A549 (cell line): Measurements from ENCODE around the gene OPTN. TPM values are rescaled to one million over a fixed set of nuclear protein-coding genes. Genes with fewer than 3 reads are reported as not detected.
A peak's percentile ranks its signal among the peaks of the same experiment; 100 is the strongest.

Experiments used
- ATAC-seq, 2 experiments: fragments of 200-7000 bp in 1 of 2; fragments of >200 bp in 1 of 2; cut with Nextera tagmentation in 1 of 2; cut with Tn5 transposase in 1 of 2; 3 replicates each; pipeline versions ENCODE4 v1.8.0 to v1.9.1; 2018 to 2020; ENCODE audit warnings: mild to moderate bottlenecking in 1 of 2, moderate library complexity in 1 of 2
- CTCF ChIA-PET: fragments of 300-600 bp; sonication (Branson Sonifier 250); formaldehyde crosslinking; extraction: SDS; loops from one replicate; lab custom pipeline; 2021; ENCODE audit warnings: antibody characterized with exemption, inconsistent platforms; lab: Yijun Ruan, JAX
- POLR2A ChIA-PET: fragments of 350-600 bp; formaldehyde crosslinking; extraction: SDS; loops from one replicate; lab custom pipeline; 2021; ENCODE audit warnings: antibody characterized with exemption, inconsistent platforms; lab: Yijun Ruan, JAX
- DNase-seq, 2 experiments: peaks; one replicate each; pipeline versions ENCODE4 v3.0.0 to v3.0.0-alpha.2; 2011 to 2016; ENCODE audit warnings: low read depth in 1 of 2, low spot score in 1 of 2
- FAIRE-seq: peaks from 2 replicates; lab custom pipeline; 2011; peaks lifted over from hg19 to GRCh38; lab: Jason Lieb, UNC
- H3K27ac ChIP-seq, 2 experiments: fragments of >200 bp; sonication (Bioruptor Twin); formaldehyde crosslinking; 3 replicates each; pipeline ENCODE4 v1.5.1; 2016 to 2017
- H3K4me1 ChIP-seq: fragments of >200 bp; sonication (Bioruptor Twin); formaldehyde crosslinking; 3 replicates; pipeline ENCODE4 v1.6.1; 2016
- H3K4me2 ChIP-seq: fragments of >200 bp; sonication (Bioruptor Twin); formaldehyde crosslinking; 3 replicates; pipeline ENCODE4 v1.6.1; 2016
- H3K4me3 ChIP-seq: fragments of >200 bp; sonication (Bioruptor Twin); formaldehyde crosslinking; 3 replicates; pipeline ENCODE4 v1.5.1; 2016
- H3K9me3 ChIP-seq: fragments of >200 bp; sonication (Bioruptor Twin); formaldehyde crosslinking; 3 replicates; pipeline ENCODE4 v1.6.1; 2016
- ATOH8 ChIP-seq: fragments of 250-450 bp; sonication (Bioruptor Pico); IDR thresholded peaks from 2 replicates; pipeline ENCODE4 v1.5.0; 2020; ENCODE audit warnings: low read depth, mild to moderate bottlenecking, moderate library complexity
- BHLHE40 ChIP-seq: IDR thresholded peaks from 2 replicates; pipeline ENCODE4 v1.6.1; 2012; ENCODE audit warnings: low read depth, low read length, inconsistent platforms
- CBX2 ChIP-seq: fragments of 200-600 bp; sonication (generic); IDR thresholded peaks from 2 replicates; pipeline ENCODE4 v1.6.1; 2016; ENCODE audit warnings: low read depth, mild to moderate bottlenecking, borderline replicate concordance
- CBX8 ChIP-seq: fragments of 200-600 bp; sonication (generic); IDR thresholded peaks from 2 replicates; pipeline ENCODE4 v1.6.1; 2016
- CHD4 ChIP-seq: fragments of 200-600 bp; sonication (generic); IDR thresholded peaks from 2 replicates; pipeline ENCODE4 v1.6.1; 2016; ENCODE audit warnings: antibody characterized with exemption, mild to moderate bottlenecking, borderline replicate concordance
- E2F6 ChIP-seq: IDR thresholded peaks from 2 replicates; pipeline ENCODE4 v1.6.1; 2012; ENCODE audit warnings: low read depth, borderline replicate concordance
- EHF ChIP-seq: fragments of 250-450 bp; sonication (Bioruptor Pico); IDR thresholded peaks from 2 replicates; pipeline ENCODE4 v1.5.0; 2020; ENCODE audit warnings: mild to moderate bottlenecking
- EHMT2 ChIP-seq: fragments of 200-600 bp; sonication (generic); IDR thresholded peaks from 2 replicates; pipeline ENCODE4 v1.6.1; 2016; ENCODE audit warnings: antibody characterized with exemption, low read depth, mild to moderate bottlenecking, moderate library complexity
- HOXB13 ChIP-seq: fragments of 250-450 bp; sonication (Bioruptor Pico); IDR thresholded peaks from 2 replicates; pipeline ENCODE4 v1.5.0; 2020; ENCODE audit warnings: low read depth, mild to moderate bottlenecking, moderate library complexity
- JUN ChIP-seq, 2 experiments: fragments of >200 bp; sonication (Bioruptor Twin); formaldehyde crosslinking; IDR thresholded peaks; 2 replicates in 1 of 2; 3 replicates in 1 of 2; pipeline ENCODE4 v1.6.1; 2016 to 2017
- KDM5A ChIP-seq: fragments of 200-600 bp; sonication (generic); IDR thresholded peaks from 2 replicates; pipeline ENCODE4 v1.6.1; 2016; ENCODE audit warnings: antibody characterized with exemption, mild to moderate bottlenecking
- MAFK ChIP-seq: fragments of 450-650 bp; IDR thresholded peaks from 2 replicates; pipeline ENCODE4 v1.6.1; 2014; ENCODE audit not compliant: partially characterized antibody
- MAZ ChIP-seq: fragments of 150-350 bp; IDR thresholded peaks from 2 replicates; pipeline ENCODE4 v1.6.1; 2014; ENCODE audit warnings: antibody characterized with exemption, low read depth, low read length, borderline replicate concordance
- MYC ChIP-seq: IDR thresholded peaks from 2 replicates; pipeline ENCODE4 v1.6.1; 2012; ENCODE audit warnings: mild to moderate bottlenecking, inconsistent platforms, low read length, improper control_type of control experiment, borderline replicate concordance
- PHF8 ChIP-seq: fragments of 200-600 bp; sonication (generic); IDR thresholded peaks from 2 replicates; pipeline ENCODE4 v1.6.1; 2016; ENCODE audit warnings: low read depth, mild to moderate bottlenecking, antibody characterized with exemption, moderate library complexity, borderline replicate concordance
- POLR2A ChIP-seq: IDR thresholded peaks from 2 replicates; pipeline ENCODE4 v1.6.1; 2012; ENCODE audit warnings: mild to moderate bottlenecking, low read length
- POLR2AphosphoS2 ChIP-seq: conservative IDR thresholded peaks from 2 replicates; pipeline ENCODE4 v1.6.1; 2012; ENCODE audit warnings: low read length, improper control_type of control experiment, inconsistent platforms
- RAD21 ChIP-seq, 2 experiments: fragments of >200 bp in 1 of 2; sonication (Bioruptor Twin) in 1 of 2; formaldehyde crosslinking in 1 of 2; IDR thresholded peaks in 1 of 2; conservative IDR thresholded peaks in 1 of 2; 2 replicates in 1 of 2; 3 replicates in 1 of 2; pipeline ENCODE4 v1.6.1; 2012 to 2018; ENCODE audit warnings: inconsistent platforms in 1 of 2
- RARB ChIP-seq: fragments of 250-450 bp; sonication (Bioruptor Pico); IDR thresholded peaks from 2 replicates; pipeline ENCODE4 v1.8.0; 2021; ENCODE audit warnings: mild to moderate bottlenecking, moderate library complexity
- TP53 ChIP-seq: fragments of 250-450 bp; sonication (Bioruptor Pico); IDR thresholded peaks from 2 replicates; pipeline ENCODE4 v1.5.0; 2021; ENCODE audit warnings: mild to moderate bottlenecking, moderate library complexity
- USF2 ChIP-seq: fragments of 450-650 bp; IDR thresholded peaks from 2 replicates; pipeline ENCODE4 v1.6.1; 2014; ENCODE audit warnings: antibody characterized with exemption
- ZC3H11A ChIP-seq: fragments of 450-650 bp; IDR thresholded peaks from 2 replicates; pipeline ENCODE4 v1.6.1; 2014; ENCODE audit warnings: antibody characterized with exemption, mild to moderate bottlenecking
- ZSCAN20 ChIP-seq: fragments of 250-450 bp; sonication (Bioruptor Pico); IDR thresholded peaks from 2 replicates; pipeline ENCODE4 v1.8.0; 2022; ENCODE audit warnings: mild to moderate bottlenecking, moderate library complexity
- WGBS: methylation state at CpG from one replicate; pipeline ENCODE4 v1.1.6; 2017; ENCODE audit errors: missing lambda C conversion rate; 5-methylcytosine and 5-hydroxymethylcytosine counted together
- polyA plus RNA-seq, 4 experiments: library from polyadenylated mRNA; depleted of rRNA in 3 of 4; stranded (reverse); fragments of >200 nt; fragmentation: RNase III in 1 of 4; extraction: RNeasy Plus Mini Kit Qiagen cat#74134 plus additional on column Dnase treatment in 1 of 4; gene quantifications; 2 replicates in 3 of 4; 3 replicates in 1 of 4; pipeline ENCODE4 v1.2.3, GENCODE V29; 2011 to 2017

The OPTN gene
- polyA plus RNA-seq, 2 of the 4 experiments (the other 2 are of a cell fraction), result 31.8 to 33.2 TPM

- ATAC-seq (no peak), DNase-seq (no peak), FAIRE-seq (no peak)
- Histone ChIP-seq H3K4me3 (no peak overlapping the region), H3K4me1 (no peaks in the 10 kb centered on the region), H3K27ac (no peak overlapping the region), H3K4me2 (no peak overlapping the region), H3K9me3 (no peaks in the 10 kb centered on the region)
- TF ChIP-seq ATOH8 (CRISPR knock-in tag) (no peak), PHF8 (no peak), EHMT2 (no peak), POLR2AphosphoS2 (no peak), EHF (CRISPR knock-in tag) (no peak), MYC (no peak), BHLHE40 (no peak)
- WGBS, result 44% methylated on average over 7 of the region's 7 CpGs
- ChIA-PET POLR2A (no interaction called here), CTCF (interaction anchor here (5.0 kb wide), 1 partner anchor 7 kb away, joined by 45 read pairs; no protein-coding TSS in a partner anchor)
These were observed 32.5 kb upstream of the OPTN start for GRCh38 chr10:13067431-13067830.

GRCh38 chr10:13068071-13068470, 31.9 kb upstream of the OPTN start:
- CTCF ChIA-PET, result interaction anchor here (0.9 to 1.5 kb wide), 3 partner anchors 11 to 804 kb away, joined by 4 read pairs; partner anchors contain the start of gene OPTN

GRCh38 chr10:13068484-13068883, 31.5 kb upstream of the OPTN start:
- H3K9me3 ChIP-seq, result no peaks in the 10 kb centered on the region
- peak; percentile 29 for TF ChIP-seq MAFK
- TF ChIP-seq CBX2, result no peak
- H3K4me1 ChIP-seq, result no peaks in the 10 kb centered on the region
- no peak for ATAC-seq
- DNase-seq, result no peak
- no peak for FAIRE-seq
- H3K27ac ChIP-seq, result no peak overlapping the region
- CTCF ChIA-PET, result interaction anchor here (0.9 to 1.5 kb wide), 3 partner anchors 11 to 804 kb away, joined by 4 read pairs; partner anchors contain the start of gene OPTN
- 91% methylated on average over 2 of the region's 2 CpGs for whole genome bisulfite sequencing
- POLR2A ChIA-PET, result no interaction called here
- no peak overlapping the region for H3K4me3 ChIP-seq
- no peak overlapping the region for H3K4me2 ChIP-seq

More at GRCh38 chr10:13068071-13068470, 31.9 kb upstream of the OPTN start:
- no peak for ATAC-seq
- no peaks in the 10 kb centered on the region for H3K9me3 ChIP-seq
- WGBS, result 44% methylated on average over 5 of the region's 5 CpGs
- H3K27ac ChIP-seq, result no peak overlapping the region
- FAIRE-seq, result no peak
- no peak for DNase-seq
- POLR2A ChIA-PET, result no interaction called here
- no peak overlapping the region for H3K4me3 ChIP-seq
- TF ChIP-seq TP53 (CRISPR knock-in tag), result no peak
- no peak for TF ChIP-seq POLR2A
- no peak for TF ChIP-seq USF2
- no peak for TF ChIP-seq ZC3H11A
- TF ChIP-seq CHD4, result no peak
- no peak for TF ChIP-seq KDM5A
- no peak for TF ChIP-seq HOXB13 (CRISPR knock-in tag)
- no peak for TF ChIP-seq ATOH8 (CRISPR knock-in tag)
- H3K4me1 ChIP-seq, result no peaks in the 10 kb centered on the region
- no peak overlapping the region for H3K4me2 ChIP-seq

GRCh38 chr10:13072339-13072738, 27.6 kb upstream of the OPTN start:
- CTCF ChIA-PET, result interaction anchor here (0.6 to 1.7 kb wide), 4 partner anchors 16 to 1080 kb away, joined by 3 to 9 read pairs (median 3); no protein-coding TSS in a partner anchor
- FAIRE-seq (no peak), DNase-seq (no peak), ATAC-seq (peak in 1 of 2 experiments; percentile 25; a peak in 1 of 6 replicates)
- Histone ChIP-seq H3K4me3 (no peak overlapping the region), H3K4me2 (no peak overlapping the region), H3K27ac (no peak overlapping the region), H3K9me3 (no peaks in the 10 kb centered on the region)
- POLR2A ChIA-PET, result no interaction called here
- 89% methylated on average over 3 of the region's 3 CpGs for whole genome bisulfite sequencing
- TF ChIP-seq RARB (CRISPR knock-in tag), result no peak
- no peak for TF ChIP-seq E2F6
- TF ChIP-seq MAZ, result no peak
- no peak for TF ChIP-seq TP53 (CRISPR knock-in tag)
- no peak for TF ChIP-seq HOXB13 (CRISPR knock-in tag)
- TF ChIP-seq JUN (IDR thresholded peaks at IDR 0.05), result no peak
- TF ChIP-seq CBX2, result no peak
- no peak for TF ChIP-seq ZSCAN20 (CRISPR knock-in tag)
- no peak for TF ChIP-seq CBX8
- TF ChIP-seq EHMT2, result no peak
- TF ChIP-seq RAD21 (conservative IDR thresholded peaks at IDR 0.05 in 1 of 2, IDR thresholded peaks at IDR 0.05 in 1 of 2), result no peak
- TF ChIP-seq, all 56 proteins: peak for 0
- H3K4me1 ChIP-seq, result no peaks in the 10 kb centered on the region; the same call in 2 of the 3 replicates
